Activated gamma-delta T cell treated with anti-CD3 and anti-CD28 coated beads, Interleukin-2, amount 50 U/mL, for 16 hours (primary cell): Measurements from ENCODE around the gene FZD2.
"Not testable (repeated sequence)": the region's sequence is repeated elsewhere in the genome, so short reads cannot be mapped to it uniquely, and the experiment has no call there.

Experiments used
- DNase-seq: peaks from one replicate; pipeline ENCODE4 v3.0.0-alpha.2; 2020; ENCODE audit warnings: low read depth

The FZD2 gene

DNA sequence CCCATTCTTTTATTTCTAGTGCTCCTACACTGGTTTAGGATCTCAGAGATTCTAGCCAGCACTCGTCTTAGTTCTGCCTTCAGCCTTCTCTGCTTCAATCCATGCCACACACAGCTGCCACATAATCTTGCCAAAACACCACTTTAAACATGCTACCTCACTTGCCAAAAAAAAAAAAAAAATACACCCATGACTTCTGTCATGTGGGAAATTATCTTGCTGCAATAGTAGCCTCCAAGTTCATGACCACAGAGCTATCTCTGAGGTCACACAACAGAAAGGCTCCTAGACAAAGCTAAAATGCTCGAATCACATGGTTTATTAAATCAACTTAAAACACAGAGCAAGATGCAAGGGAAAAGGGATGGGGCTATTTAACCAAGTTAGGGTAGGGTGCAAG is 18.1 kb downstream of the FZD2 start:
- no peak for DNase-seq

DNA sequence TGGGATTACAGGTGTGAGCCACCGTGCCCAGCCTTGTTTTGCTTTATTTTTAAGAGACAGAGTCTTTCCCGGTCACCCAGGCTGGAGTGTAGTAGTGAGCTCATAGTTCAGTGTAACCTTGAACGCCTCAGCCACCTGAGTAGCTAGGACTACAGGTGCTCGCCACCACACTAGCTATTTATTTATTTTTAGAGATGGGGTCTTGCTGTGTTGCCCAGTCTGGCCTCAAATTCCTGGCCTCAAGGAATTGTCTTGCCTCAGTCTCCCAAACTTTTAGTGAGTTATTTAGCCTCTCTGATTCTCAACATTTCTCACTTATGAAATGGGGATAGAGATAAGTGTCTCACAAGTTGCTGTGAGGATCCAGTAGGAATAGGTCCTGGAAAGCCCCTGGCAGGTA is 21.7 kb downstream of the FZD2 start:
- no peak for DNase-seq

GRCh38 chr17:44581868-44582267 is 24.6 kb downstream of the FZD2 start:
- DNase-seq, result no peak

GRCh38 chr17:44584443-44584842 is 27.2 kb downstream of the FZD2 start:
- DNase-seq, result no peak

DNA sequence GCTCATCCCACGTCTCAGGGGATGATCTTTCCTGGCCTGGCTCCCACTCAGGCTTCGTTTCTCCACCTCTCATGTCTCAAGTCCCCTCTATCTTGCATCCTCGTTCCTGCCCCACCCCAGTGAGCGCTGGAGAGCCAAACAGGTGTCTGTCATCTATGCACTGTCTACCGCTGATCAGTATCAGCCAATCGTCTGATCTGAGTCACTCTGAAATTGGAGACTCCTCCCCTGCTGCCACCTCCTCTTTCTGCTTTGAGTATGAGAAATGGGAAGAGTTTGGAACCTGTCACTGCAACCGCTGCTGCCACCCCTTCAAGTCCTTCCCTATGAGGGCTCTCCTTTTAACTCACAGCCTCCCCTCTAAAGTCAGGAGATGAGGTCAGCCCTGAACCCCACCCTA is 28.0 kb downstream of the FZD2 start:
- DNase-seq, result no peak

GRCh38 chr17:44587339-44587738 is 30.1 kb downstream of the FZD2 start:
- no peak for DNase-seq

DNA sequence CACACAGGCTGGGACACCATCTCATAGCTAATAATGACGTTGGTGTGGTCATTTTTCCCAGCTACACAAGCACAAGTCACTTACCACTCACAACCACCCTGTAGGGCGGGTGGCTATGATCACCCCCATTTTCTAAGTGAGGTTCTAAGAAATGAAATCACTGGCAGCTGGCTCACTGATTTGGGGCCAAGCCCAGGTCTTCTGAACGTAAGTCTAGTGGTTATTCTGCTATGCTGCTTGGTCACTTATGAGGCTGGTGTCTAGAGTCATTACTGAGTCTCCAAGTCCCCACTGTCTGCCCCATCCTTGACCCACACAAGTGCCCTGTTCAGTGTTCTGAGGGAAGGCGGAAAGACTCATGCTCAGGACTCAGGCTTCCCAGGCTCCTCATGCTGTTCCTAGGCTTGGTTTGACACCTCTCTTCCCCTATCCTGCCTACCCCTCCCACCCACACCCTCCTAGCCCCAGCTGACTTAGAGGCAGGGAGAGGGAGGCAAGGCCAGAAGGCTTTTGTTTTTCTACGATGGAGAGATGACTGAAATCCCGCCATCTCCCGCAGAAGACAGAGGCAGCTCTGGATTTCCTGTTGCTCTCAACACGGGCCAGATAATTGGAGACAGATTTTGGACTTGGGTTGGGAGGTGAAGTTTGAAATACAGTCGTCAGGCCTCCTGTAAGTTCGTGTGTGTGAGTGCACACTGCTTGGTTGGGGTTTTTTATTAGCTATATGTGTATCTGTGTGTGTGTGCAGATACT is 32.2 kb downstream of the FZD2 start:
- no peak for DNase-seq

DNA sequence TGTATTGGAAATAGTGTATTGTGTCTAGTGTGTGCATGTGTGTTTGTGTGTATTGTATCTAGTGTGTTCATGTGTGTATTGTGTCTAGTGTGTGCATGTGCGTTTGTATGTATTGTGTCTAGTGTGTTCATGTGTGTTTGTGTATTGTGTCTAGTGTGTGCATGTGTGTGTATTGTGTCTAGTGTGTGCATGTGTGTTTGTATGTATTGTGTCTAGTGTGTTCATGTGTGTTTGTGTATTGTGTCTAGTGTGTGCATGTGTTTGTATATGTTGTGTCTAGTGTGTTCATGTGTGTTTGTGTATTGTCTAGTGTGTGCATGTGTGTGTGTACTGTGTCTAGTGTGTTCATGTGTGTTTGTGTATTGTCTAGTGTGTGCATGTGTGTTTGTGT is 32.8 kb downstream of the FZD2 start:
- DNase-seq, result not testable (repeated sequence)

GRCh38 chr17:44590762-44591161 is 33.5 kb downstream of the FZD2 start:
- not testable (repeated sequence) for DNase-seq

- DNase-seq, result no peak
These were observed 33.9 kb downstream of the FZD2 start for GRCh38 chr17:44591206-44591605.

DNA sequence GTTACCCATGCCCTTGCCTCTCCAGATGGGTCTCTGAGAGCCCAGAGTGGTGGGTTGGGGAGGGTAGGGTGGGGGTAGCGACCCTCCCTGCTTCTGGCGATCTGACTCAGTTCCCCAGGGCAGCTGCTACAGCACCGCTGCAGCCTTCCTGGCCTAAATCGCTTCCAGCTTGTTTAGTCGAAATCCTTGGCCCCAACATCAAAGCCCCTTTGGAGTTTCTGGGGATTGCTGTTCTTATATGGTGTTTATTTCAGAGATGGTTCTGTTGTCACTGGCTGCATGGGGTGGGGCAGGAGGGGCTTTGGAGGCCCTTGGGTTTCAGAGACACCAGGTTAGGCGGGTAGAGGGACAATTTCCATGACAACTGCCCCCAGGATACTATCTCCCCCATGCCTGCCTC is 35.9 kb downstream of the FZD2 start:
- no peak for DNase-seq

- DNase-seq, result no peak
These were observed 38.0 kb downstream of the FZD2 start for GRCh38 chr17:44595216-44595775.

GRCh38 chr17:44598329-44598728 is 41.0 kb downstream of the FZD2 start:
- no peak for DNase-seq

DNA sequence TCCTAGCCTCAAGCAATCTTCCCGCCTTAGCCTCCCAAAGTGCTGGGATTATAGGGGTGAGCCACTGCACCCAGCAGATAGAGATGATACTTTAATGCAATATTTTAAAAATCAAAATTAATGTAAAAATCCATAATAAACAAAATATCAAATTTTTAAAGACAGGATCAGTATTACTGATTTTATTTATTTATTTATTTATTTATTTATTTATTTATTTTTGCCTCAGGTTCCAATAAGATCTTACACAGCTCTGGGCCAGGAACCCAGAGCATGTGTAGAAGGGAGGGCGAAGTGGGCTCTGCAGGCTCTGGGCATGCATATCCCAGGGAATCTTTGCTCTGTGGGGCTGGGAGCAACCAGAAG is 41.6 kb downstream of the FZD2 start:
- DNase-seq, result no peak

DNA sequence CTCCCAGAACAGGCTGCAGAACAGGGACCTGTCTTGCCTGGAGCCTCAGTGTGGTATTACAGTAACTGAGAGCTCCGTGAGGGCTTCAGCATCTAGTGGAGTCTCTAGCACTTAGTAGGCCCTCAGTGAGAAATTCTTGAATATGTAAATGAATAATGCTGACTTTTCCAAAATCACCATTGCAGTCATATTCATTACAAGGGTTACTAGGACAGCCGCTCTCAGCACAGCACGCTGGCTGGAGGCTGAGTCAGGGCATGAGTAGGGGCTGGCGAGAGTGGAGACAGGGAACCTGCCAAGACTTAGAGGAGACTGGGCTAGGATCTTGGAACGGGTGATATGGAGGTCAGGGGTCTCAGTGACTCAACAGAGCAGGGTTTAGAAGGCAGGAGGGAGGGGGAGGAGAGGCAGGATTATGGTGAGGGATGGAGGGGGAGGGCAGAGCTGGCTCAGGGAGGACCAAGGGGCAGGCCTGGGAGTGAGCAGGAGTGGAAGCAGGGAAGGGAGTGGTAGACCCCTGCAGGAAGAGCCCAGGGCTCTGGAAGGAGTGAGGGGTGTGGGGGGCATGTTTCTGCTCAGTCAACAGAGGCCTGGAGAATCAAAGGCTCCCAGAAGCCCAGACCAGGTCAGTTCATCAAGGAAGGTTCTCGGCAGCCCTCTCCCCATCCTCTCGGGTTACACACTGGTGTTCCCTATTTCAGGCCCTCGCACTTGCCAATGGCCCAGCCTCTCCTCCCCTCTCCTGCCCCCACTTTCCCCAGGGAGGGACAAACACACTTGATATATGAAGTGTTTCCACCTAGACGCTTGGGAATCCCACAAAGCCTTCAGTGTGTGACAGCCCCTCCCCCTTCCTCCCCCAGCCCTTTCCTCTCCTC is 42.3 kb downstream of the FZD2 start:
- DNase-seq, result no peak

DNA sequence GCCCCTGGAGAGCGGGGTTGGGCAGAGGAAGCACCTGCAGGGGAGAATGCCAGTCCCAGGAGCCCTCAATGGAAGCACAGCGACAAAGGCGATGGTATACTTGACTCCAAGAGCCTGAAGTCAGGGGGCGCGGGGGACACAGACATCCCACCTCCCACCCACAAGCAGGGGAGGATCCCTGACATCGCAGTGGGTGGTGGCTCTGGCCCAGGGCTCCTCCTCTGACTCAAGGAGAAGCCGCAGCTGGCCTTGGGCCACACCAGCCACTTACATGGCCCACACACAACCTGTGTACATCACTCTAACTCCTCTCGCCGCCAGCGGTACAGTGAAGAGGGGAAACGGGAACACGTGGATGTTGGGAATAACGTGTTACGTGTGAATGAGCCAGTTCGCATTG is 44.3 kb downstream of the FZD2 start:
- DNase-seq, result no peak

- DNase-seq, result no peak
These were observed 44.7 kb downstream of the FZD2 start for GRCh38 chr17:44601973-44602372.

GRCh38 chr17:44602390-44602789 is 45.1 kb downstream of the FZD2 start:
- DNase-seq, result no peak

- no peak for DNase-seq
These were observed 45.7 kb downstream of the FZD2 start for GRCh38 chr17:44602970-44603369.

- DNase-seq, result no peak
These were observed 47.0 kb downstream of the FZD2 start for GRCh38 chr17:44604116-44604761.

- no peak for DNase-seq
These were observed 47.6 kb downstream of the FZD2 start for GRCh38 chr17:44604768-44605485.

DNA sequence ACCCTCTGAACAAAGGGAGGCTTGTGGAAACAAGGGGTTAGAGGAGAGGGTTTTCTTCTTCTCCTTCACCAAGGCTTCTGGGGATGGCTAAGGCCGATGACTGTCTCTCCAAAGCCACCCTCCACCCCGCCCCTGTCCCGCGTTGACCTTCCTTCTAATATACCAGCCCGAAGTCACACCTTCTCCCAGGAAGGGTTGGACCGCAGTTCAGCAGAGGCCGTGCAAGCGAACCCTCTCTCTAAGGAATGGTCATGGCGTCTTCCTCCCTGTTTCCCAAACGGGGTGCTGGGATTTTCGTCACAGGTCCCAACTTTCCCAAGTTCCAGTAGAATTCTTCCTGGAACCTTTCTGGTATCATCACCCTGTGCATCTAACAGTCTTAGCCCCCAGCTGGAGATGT is 49.4 kb downstream of the FZD2 start:
- DNase-seq, result no peak
